BLaER1 treated with 17β-estradiol and CSF1 and Interleukin-3, amounts not matched to agents 10 nM and 100 nM (cell line): ENCODE results near the gene USP32.

Source experiments
- H3K27ac ChIP-seq, 11 experiments: shearing (Covaris generic); formaldehyde crosslinking; 2 replicates each; pipeline ENCODE4 v1.8.1; 2022
- H3K27me3 ChIP-seq, 11 experiments: shearing (Covaris generic); formaldehyde crosslinking; 2 replicates each; pipeline ENCODE4 v1.8.1; 2022
- H3K36me3 ChIP-seq, 11 experiments: shearing (Covaris generic); formaldehyde crosslinking; 2 replicates each; pipeline ENCODE4 v1.8.1; 2022
- H3K4me1 ChIP-seq, 10 experiments: shearing (Covaris generic); formaldehyde crosslinking; 2 replicates each; pipeline ENCODE4 v1.8.1; 2022
- H3K4me2 ChIP-seq, 11 experiments: shearing (Covaris generic); formaldehyde crosslinking; 2 replicates each; pipeline ENCODE4 v1.8.1; 2022
- H3K4me3 ChIP-seq, 10 experiments: shearing (Covaris generic); formaldehyde crosslinking; 2 replicates each; pipeline ENCODE4 v1.8.1; 2022
- H3K9ac ChIP-seq, 11 experiments: shearing (Covaris generic); formaldehyde crosslinking; 2 replicates each; pipeline ENCODE4 v1.8.1; 2022
- H3K9me3 ChIP-seq, 11 experiments: shearing (Covaris generic); formaldehyde crosslinking; replicated peaks in 1 of 11; 2 replicates each; pipeline ENCODE4 v1.8.1; 2022
- H4K20me1 ChIP-seq, 11 experiments: shearing (Covaris generic); formaldehyde crosslinking; 2 replicates each; pipeline ENCODE4 v1.8.1; 2022
- Cebpa-rat ChIP-seq, 11 experiments: shearing (Covaris generic); IDR thresholded peaks; 2 replicates each; pipeline ENCODE4 v1.8.1; 2022

USP32 gene

DNA sequence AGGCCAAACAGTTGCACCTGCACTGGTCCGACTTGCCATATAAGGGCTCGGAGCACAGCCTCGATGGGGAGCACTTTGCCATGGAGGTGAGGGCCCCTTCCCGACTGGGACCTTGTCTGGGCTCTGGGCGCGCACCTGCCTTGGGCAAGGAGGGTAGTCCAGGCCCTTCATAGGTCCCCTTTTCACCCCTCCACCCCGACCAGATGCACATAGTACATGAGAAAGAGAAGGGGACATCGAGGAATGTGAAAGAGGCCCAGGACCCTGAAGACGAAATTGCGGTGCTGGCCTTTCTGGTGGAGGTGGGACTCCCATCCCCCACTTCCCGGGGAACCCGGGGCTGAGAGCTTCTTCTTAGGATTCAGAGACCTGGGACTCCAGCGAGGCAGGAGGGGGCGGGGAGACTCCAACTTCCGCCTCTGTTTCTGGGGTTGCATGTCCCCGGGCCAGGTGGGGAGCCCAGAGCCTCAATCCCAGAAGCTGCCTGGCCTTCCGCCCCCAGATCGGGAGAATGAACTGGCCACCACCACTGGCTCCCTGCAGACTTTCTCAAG, 234.4 kb downstream of the USP32 start:
- H3K9me3 ChIP-seq: no peaks in the 10 kb centered on the region
- TF ChIP-seq Cebpa-rat (IDR thresholded peaks at IDR 0.05): no peak
- H3K27me3 ChIP-seq: peaks cover 0 to 2% (median 0%) of the 10 kb centered on the region in 11 experiments; a peak in 8 of 22 replicates
- peaks cover 0 to under 1% (median 0%) of the 10 kb centered on the region in 11 experiments; a peak in 1 of 22 replicates for H4K20me1 ChIP-seq
- H3K4me2 ChIP-seq: no peak overlapping the region
- no peak overlapping the region for H3K9ac ChIP-seq
- H3K27ac ChIP-seq: no peak overlapping the region
- no peaks in the 10 kb centered on the region for H3K36me3 ChIP-seq
- H3K4me1 ChIP-seq: peaks cover 18 to 34% (median 29%) of the 10 kb centered on the region in 10 experiments
- no peak overlapping the region for H3K4me3 ChIP-seq

- no peak overlapping the region for H3K4me3 ChIP-seq
- H4K20me1 ChIP-seq: peaks cover 0 to 7% (median 0%) of the 10 kb centered on the region in 11 experiments; a peak in 2 of 22 replicates
- H3K36me3 ChIP-seq: no peaks in the 10 kb centered on the region
- H3K4me1 ChIP-seq: peaks cover 10 to 25% (median 21%) of the 10 kb centered on the region in 10 experiments
- no peak overlapping the region for H3K27ac ChIP-seq
- no peak overlapping the region for H3K9ac ChIP-seq
- no peaks in the 10 kb centered on the region for H3K9me3 ChIP-seq
- peaks cover 3 to 11% (median 8%) of the 10 kb centered on the region in 11 experiments for H3K27me3 ChIP-seq
- no peak for TF ChIP-seq Cebpa-rat (IDR thresholded peaks at IDR 0.05)
- H3K4me2 ChIP-seq: 0 out of 22 replicates have a peak overlapping the region, but pooled peaks of 1 of the 11 experiments have one; percentile 12
Observed at GRCh38 chr17:60156746-60157145, 235.2 kb downstream of the USP32 start.

GRCh38 chr17:60155815-60156214, 236.1 kb downstream of the USP32 start:
- peaks cover 0 to 9% (median 0%) of the 10 kb centered on the region in 11 experiments; a peak in 3 of 22 replicates for H4K20me1 ChIP-seq
- H3K4me2 ChIP-seq: no peak overlapping the region
- H3K9ac ChIP-seq: no peak overlapping the region
- no peak overlapping the region for H3K27ac ChIP-seq
- H3K36me3 ChIP-seq: no peaks in the 10 kb centered on the region
- peaks cover 4 to 21% (median 15%) of the 10 kb centered on the region in 10 experiments; a peak in 19 of 20 replicates for H3K4me1 ChIP-seq
- peaks cover 12 to 20% (median 17%) of the 10 kb centered on the region in 11 experiments for H3K27me3 ChIP-seq
- no peak overlapping the region for H3K4me3 ChIP-seq
- TF ChIP-seq Cebpa-rat (IDR thresholded peaks at IDR 0.05): no peak
- no peaks in the 10 kb centered on the region for H3K9me3 ChIP-seq

- H3K27me3 ChIP-seq: peaks cover 16 to 24% (median 21%) of the 10 kb centered on the region in 11 experiments
Observed at GRCh38 chr17:60155427-60155814, 236.5 kb downstream of the USP32 start.

DNA sequence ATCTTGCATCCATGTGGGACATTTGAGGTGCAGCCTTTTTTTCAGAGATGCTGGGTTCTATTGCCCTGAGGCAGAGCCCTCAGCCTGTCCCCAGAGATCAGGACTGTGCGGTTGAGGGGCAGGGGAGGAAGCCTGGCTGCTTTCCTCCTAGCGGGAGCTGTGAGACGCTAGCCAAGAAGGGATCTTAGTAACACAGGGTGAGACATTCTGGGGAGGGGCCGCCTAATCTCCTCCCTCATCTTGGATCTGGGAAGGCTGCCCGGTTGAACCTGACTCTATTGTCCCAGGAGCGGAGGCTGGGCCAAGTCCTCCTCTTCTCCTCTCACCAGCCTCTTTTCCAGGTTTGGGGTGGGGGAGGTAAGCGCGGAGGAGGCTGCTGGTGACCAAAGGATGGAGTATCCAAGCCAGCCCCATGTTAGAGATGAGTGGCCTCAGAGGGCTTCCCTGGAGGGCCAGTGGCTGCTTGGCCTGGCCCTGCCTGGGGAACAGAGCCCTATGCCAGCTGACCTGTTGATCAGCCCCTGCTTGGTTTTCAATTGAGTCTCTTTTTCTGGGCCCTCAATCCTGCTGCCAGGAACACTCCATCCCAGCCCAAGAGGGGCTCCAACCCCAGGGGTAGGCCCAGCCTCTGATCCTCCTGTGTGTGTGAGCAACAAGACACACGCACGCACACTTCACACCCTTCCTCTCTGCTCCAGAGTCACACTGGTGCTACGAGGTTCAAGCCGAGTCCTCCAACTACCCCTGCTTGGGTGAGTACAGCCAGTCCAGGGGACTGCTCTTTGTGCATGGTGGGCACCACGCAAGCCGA, 237.1 kb downstream of the USP32 start:
- Histone ChIP-seq H3K36me3 (no peaks in the 10 kb centered on the region), H4K20me1 (peaks cover 0 to 14% (median 0%) of the 10 kb centered on the region in 11 experiments; a peak in 4 of 22 replicates), H3K4me3 (no peak overlapping the region), H3K4me1 (peaks cover 7 to 30% (median 19%) of the 10 kb centered on the region in 10 experiments; a peak in 14 of 20 replicates), H3K27ac (no peak overlapping the region), H3K27me3 (peaks cover 22 to 30% (median 27%) of the 10 kb centered on the region in 11 experiments), H3K9me3 (peaks cover 0 to 5% (median 0%) of the 10 kb centered on the region in 11 experiments; a peak in 9 of 22 replicates), H3K9ac (0 out of 22 replicates have a peak overlapping the region, but pooled peaks of 1 of the 11 experiments have one; percentile 40), H3K4me2 (peak overlapping the region in 8 of 11 experiments; percentile 14 to 46 (median 33); a peak in 14 of 22 replicates)
- TF ChIP-seq Cebpa-rat (IDR thresholded peaks at IDR 0.05): no peak

More at GRCh38 chr17:60155427-60155814, 236.5 kb downstream of the USP32 start:
- peaks cover 7 to 24% (median 15%) of the 10 kb centered on the region in 10 experiments; a peak in 15 of 20 replicates for H3K4me1 ChIP-seq
- no peak overlapping the region for H3K4me3 ChIP-seq
- H4K20me1 ChIP-seq: peaks cover 0 to 13% (median 0%) of the 10 kb centered on the region in 11 experiments; a peak in 3 of 22 replicates
- H3K36me3 ChIP-seq: no peaks in the 10 kb centered on the region
- no peaks in the 10 kb centered on the region; a peak in 1 of 22 replicates for H3K9me3 ChIP-seq
- H3K4me2 ChIP-seq: no peak overlapping the region
- no peak for TF ChIP-seq Cebpa-rat (IDR thresholded peaks at IDR 0.05)
- no peak overlapping the region for H3K27ac ChIP-seq
- no peak overlapping the region for H3K9ac ChIP-seq

DNA sequence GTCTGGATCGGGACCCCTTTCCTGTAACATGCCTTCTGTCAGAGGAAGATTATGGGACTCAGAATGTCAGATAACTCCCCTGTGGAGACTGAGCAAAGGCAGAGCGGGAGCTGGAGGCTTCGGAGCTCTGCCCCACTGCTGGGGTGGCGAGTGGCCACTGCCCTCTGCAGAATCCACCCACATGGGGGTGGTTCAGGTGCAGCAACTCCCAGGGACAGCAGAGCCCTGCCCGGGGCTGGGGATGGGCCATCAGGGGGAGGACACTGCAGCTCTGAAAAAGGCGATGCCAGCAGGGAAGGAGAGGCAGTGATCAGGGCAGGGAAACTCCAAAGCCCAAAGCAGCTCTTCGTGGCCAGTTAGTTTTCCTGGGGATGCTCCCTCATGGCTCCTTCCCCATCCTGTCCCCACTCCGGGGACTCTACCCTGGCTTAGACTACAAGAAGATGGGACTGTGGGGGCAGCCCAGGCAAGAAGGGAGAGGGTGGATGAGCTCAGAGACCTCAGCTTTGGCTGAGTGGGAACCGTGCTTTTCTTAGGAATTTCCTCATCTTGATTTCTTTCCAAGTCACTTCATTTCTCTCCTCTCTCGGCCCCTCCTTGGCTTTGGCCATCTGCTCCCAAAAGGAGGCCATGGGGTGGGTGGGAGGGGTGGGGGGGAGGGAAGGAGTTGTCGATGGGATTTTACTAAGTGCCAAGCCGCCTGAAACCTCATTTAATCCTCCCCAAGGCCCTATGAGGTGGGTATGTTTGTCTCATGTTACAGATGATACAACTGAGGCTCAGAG, 238.1 kb downstream of the USP32 start:
- TF ChIP-seq Cebpa-rat (IDR thresholded peaks at IDR 0.05): no peak
- Histone ChIP-seq H3K4me3 (no peak overlapping the region), H3K27ac (no peak overlapping the region)

DNA sequence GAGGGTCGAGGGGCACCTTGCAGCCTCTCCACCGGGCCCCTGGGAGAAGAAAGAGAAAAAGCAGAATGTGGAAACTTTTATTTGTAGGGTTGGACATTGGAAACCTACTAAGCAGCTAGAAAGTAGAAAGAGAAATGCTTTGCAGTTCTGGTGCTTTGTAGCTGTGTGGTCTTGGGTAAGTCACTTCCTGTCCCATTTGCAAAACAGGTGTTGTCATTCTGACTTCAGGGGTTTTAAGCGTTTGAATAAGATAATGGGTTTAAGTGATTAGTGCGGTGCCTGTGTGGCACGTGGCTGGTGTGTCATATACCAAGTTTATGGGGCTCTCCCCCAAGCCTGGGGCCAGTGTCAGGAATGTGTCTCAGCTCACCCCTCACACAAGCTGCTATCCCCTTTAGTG, 240.6 kb downstream of the USP32 start:
- Histone ChIP-seq H3K9me3 (peaks cover 0 to 9% (median 0%) of the 10 kb centered on the region in 11 experiments; a peak in 9 of 22 replicates), H4K20me1 (peaks cover 0 to 29% (median 0%) of the 10 kb centered on the region in 11 experiments; a peak in 5 of 22 replicates), H3K9ac (no peak overlapping the region), H3K4me3 (no peak overlapping the region), H3K4me2 (peak overlapping the region in 4 of 11 experiments; percentile 46 to 58 (median 50); a peak in 3 of 22 replicates), H3K4me1 (peaks cover 10 to 25% (median 20%) of the 10 kb centered on the region in 10 experiments; a peak in 15 of 20 replicates), H3K36me3 (no peaks in the 10 kb centered on the region), H3K27ac (no peak overlapping the region), H3K27me3 (peaks cover 40 to 52% (median 46%) of the 10 kb centered on the region in 11 experiments)
- TF ChIP-seq Cebpa-rat (IDR thresholded peaks at IDR 0.05): no peak

More for the DNA sequence above, 238.1 kb downstream of the USP32 start:
- H3K9me3 ChIP-seq: peaks cover 0 to 9% (median 0%) of the 10 kb centered on the region in 11 experiments; a peak in 9 of 22 replicates
- H4K20me1 ChIP-seq: peaks cover 0 to 20% (median 0%) of the 10 kb centered on the region in 11 experiments; a peak in 5 of 22 replicates
- H3K4me2 ChIP-seq: no peak overlapping the region; a peak in 1 of 22 replicates
- no peak overlapping the region for H3K9ac ChIP-seq
- peaks cover 7 to 30% (median 19%) of the 10 kb centered on the region in 10 experiments; a peak in 14 of 20 replicates for H3K4me1 ChIP-seq
- no peaks in the 10 kb centered on the region for H3K36me3 ChIP-seq
- peaks cover 33 to 40% (median 37%) of the 10 kb centered on the region in 11 experiments for H3K27me3 ChIP-seq
